GM18507 (cell line): ENCODE measurements around the gene XKR7.
"Not testable (repeated sequence)": the region's sequence is repeated elsewhere in the genome, so short reads cannot be mapped to it uniquely, and the experiment has no call there.

Experiments used
- DNase-seq: peaks from one replicate; pipeline ENCODE4 v3.0.0; 2011; ENCODE audit warnings: low read depth; ENCODE audit not compliant: insufficient read length; ENCODE audit errors: extremely low spot score
- FAIRE-seq: peaks from 2 replicates; lab custom pipeline; 2011; peaks lifted over from hg19 to GRCh38; lab: Jason Lieb, UNC

XKR7 gene, protein sequence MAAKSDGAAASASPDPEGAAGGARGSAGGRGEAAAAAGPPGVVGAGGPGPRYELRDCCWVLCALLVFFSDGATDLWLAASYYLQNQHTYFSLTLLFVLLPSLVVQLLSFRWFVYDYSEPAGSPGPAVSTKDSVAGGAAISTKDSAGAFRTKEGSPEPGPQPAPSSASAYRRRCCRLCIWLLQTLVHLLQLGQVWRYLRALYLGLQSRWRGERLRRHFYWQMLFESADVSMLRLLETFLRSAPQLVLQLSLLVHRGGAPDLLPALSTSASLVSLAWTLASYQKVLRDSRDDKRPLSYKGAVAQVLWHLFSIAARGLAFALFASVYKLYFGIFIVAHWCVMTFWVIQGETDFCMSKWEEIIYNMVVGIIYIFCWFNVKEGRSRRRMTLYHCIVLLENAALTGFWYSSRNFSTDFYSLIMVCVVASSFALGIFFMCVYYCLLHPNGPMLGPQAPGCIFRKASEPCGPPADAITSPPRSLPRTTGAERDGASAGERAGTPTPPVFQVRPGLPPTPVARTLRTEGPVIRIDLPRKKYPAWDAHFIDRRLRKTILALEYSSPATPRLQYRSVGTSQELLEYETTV

GRCh38 chr20:31967830-31968249 lies at the start of gene XKR7:
XKR7 (plus strand) TSS chr20:31968151; CDS start chr20:31968176, 25 bp downstream.
- FAIRE-seq = no peak
- DNase-seq = no peak

GRCh38 chr20:31918466-31919105 lies 49.4 kb upstream of the XKR7 start:
- DNase-seq (no peak), FAIRE-seq (no peak)

DNA sequence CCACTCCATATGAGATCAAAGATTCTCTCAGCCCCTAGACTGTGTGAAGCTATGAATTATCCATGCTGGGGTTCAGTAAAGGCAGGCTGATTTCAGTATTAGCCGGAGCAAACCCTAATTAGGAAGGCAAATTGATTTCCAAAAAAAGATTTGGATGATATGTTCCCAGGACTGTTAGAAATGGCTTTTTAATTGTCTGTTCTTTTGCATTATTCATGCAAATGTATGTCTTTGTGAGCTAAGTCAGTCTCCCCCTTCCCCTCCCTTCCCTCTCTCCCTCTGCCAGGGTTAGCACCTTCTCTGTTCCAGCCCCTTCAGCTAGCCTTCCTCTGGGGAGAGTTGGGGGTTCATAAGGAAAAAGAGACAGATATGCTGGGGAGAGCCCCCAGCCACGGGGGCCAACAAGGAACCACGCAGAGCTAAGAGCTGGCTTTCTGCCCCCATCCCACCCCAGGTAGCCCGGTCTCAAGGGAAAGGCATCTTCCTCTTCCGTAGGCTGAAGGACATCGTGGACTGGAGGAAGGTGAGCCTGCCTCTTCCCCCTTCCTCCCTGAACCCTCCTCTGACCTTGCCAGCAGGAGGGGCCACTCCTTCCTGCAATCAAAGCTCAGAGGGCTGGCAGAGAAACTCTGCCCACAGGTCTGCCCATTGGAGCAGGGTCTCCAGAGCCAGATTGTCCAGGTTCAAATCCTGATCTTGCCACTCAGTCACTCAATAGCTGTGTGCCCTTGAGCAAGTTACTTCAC lies 48.4 kb upstream of the XKR7 start:
- FAIRE-seq = no peak
- no peak for DNase-seq

GRCh38 chr20:31920275-31920855 lies 47.6 kb upstream of the XKR7 start:
- FAIRE-seq (no peak), DNase-seq (no peak)

GRCh38 chr20:31921480-31921879 lies 46.5 kb upstream of the XKR7 start:
- not testable (repeated sequence) for DNase-seq, FAIRE-seq

DNA sequence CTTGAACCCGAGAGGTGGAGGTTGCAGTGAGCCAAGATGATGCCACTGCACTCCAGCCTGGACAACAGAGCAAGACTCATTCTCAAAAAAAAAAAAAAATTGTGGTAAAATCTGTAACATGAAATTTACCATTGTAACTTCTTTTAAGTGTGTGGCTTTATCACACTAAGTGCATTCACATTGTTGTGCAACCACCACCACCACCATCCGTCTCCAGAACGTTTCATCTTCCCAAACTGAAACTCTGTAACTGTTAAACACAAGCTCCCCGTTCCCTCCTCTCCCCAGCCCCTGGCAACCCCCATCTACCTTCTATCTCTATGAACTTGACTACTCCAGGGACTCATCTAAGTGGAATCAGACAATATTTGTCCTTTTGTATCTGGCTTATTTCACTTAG lies 45.8 kb upstream of the XKR7 start:
- no peak for FAIRE-seq

DNA sequence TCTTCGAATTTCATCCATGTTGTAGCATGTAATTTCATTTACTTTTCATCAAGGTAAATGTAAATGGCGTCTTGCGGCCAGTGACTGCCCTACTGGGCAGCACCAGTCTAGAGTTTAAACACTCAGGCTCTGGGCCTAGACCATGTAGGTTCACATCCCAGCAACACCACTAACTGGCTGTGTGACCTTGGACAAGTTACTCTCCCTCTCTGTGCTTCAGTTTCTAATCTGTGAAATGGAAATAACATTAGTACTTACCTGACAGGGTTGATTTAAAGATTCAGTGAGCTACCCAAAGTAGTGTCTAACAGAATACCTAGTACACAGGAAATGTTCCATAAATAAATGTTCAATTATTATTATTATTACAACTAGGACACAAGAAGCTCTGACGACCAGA lies 45.4 kb upstream of the XKR7 start:
- FAIRE-seq (no peak), DNase-seq (no peak)

More for the DNA sequence above, 45.8 kb upstream of the XKR7 start:
- DNase-seq = no peak

- FAIRE-seq = peak; percentile 38
- peak; percentile 8 for DNase-seq
Observed at GRCh38 chr20:31923388-31924331, 44.3 kb upstream of the XKR7 start.

DNA sequence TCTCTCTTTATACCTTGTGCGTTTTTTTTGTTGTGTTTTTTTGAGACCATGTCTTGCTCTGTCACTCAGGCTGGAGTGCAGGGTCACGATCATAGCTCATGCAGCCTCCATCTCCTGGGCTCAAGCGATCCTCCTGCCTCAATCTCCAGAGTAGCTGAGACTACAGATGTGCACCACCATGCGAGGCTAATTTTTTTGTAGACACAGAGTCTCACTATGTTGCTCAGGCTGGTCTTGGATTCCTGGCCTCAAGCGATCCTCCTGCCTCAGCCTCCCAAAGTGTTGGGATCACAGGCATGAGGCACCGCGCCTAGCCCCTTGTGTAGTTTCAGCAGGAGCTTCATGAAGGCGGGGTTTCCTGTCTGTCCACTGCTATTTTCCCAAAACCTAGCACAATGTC lies 43.4 kb upstream of the XKR7 start:
- no peak for DNase-seq
- no peak for FAIRE-seq

GRCh38 chr20:31925631-31926030 lies 42.3 kb upstream of the XKR7 start:
- DNase-seq (no peak), FAIRE-seq (no peak)

GRCh38 chr20:31926493-31926892 lies 41.5 kb upstream of the XKR7 start:
- no peak for FAIRE-seq

GRCh38 chr20:31927627-31928159 lies 40.3 kb upstream of the XKR7 start:
- FAIRE-seq (no peak), DNase-seq (no peak)

More at GRCh38 chr20:31926493-31926892, 41.5 kb upstream of the XKR7 start:
- DNase-seq = no peak

DNA sequence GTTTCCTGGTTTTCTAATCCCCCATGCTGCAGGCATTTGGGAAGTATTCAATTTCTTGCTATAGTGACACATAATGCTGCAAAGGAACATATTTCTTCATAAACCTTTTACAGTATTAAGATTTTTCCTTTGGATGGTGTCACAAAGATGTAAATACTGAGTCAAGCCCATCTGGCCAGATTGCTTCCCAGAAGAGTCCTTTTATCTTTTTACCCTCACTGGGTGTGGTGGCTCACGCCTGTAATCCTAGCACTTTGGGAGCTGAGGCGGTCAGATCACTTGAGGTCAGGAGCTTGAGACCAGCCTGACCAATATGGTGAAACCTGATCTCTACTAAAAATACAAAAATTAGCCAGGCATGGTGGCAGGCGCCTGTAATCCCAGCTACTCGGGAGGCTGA lies 38.3 kb upstream of the XKR7 start:
- FAIRE-seq, DNase-seq: not testable (repeated sequence)

DNA sequence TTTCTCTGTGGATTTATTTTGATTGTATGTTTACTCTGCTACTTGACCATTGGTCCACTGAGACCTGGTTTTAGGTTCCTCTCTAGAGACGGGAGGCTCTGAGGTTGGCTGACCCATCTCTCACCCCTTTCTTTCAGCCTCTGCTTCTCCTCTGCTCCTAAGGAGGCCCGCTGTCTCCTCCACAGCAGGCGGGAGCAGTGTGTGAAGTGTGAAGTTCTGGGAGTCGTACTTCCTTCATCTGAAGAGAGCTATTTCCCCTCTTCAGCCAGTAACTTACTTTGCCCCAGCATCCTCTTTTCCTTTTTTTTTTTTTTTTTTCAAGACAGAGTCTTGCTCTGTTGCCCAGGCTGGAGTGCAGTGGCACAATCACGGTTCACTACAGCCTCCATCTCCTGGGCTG lies 37.2 kb upstream of the XKR7 start:
- DNase-seq (no peak), FAIRE-seq (no peak)

- no peak for DNase-seq
- no peak for FAIRE-seq
Observed at GRCh38 chr20:31933698-31934097, 34.3 kb upstream of the XKR7 start.

- FAIRE-seq = no peak
- no peak for DNase-seq
Observed at GRCh38 chr20:31934491-31934890, 33.5 kb upstream of the XKR7 start.

DNA sequence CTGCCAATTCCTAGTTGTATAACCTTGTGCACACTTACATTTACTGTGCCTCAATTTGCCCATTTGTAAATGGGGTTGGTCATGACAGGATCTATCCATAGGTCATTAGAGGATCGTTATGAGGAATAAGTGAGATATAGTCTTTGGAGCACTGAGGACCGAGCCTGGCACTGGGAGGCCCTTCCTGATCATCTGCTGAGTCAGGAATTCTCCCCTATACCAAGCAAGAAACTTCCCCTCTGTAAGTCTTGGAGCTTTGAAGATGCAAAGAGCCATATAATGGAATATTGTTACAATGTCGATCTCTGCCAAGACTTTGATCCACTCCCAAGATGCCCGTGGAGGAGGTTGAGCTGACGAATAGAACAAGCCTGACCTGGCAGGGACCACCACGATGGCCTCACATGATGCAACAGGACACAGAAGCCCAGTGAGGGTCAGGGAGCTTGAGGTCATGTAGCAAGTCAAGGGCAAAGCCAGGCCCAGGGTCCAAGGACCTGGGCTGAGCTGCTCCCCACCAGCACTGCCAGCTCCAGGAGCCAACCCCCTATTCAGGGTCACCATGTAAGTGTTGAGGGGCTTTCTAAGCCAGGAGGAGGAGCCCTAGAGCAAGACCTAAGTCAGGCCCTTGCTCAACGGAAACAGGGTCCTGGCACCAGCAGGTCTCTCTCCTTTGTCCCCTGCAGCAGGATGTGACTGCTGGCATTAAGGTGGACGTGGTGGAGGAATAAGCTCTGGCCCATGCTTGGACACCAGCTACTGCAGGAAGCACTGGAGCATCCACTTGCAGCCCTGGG lies 32.8 kb upstream of the XKR7 start:
- DNase-seq (no peak), FAIRE-seq (no peak)

DNA sequence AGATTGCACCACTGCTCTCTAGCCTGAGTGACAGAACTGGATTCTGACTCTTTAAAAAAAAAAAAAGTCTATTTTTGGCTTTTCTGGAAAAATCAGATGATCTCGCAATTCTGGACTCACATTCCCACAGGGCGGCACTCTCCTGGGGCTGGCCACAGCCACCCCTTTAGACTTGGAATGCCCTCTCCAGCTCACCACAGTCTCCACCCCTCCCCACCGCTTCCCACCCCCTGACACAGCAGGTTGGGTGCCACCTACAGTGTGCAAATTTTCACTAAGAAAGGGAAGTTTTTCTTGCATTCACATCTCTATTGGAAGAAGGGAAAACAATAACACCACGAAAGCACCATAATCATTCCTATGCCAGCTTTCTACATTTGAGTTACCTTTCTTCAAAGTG lies 31.5 kb upstream of the XKR7 start:
- DNase-seq = no peak
- no peak for FAIRE-seq
